GM21576 (cell line): Measurements from ENCODE around the gene UBE2N.
"Not testable (repeated sequence)": the region's sequence is repeated elsewhere in the genome, so short reads cannot be mapped to it uniquely, and the experiment has no call there.

Experiments used
- ATAC-seq: cut with Tn5 transposase; IDR thresholded peaks from one replicate; pipeline ENCODE4 v1.9.1; 2021; ENCODE audit warnings: mild to moderate bottlenecking, moderate library complexity; ENCODE audit not compliant: unreplicated experiment

The UBE2N gene

DNA sequence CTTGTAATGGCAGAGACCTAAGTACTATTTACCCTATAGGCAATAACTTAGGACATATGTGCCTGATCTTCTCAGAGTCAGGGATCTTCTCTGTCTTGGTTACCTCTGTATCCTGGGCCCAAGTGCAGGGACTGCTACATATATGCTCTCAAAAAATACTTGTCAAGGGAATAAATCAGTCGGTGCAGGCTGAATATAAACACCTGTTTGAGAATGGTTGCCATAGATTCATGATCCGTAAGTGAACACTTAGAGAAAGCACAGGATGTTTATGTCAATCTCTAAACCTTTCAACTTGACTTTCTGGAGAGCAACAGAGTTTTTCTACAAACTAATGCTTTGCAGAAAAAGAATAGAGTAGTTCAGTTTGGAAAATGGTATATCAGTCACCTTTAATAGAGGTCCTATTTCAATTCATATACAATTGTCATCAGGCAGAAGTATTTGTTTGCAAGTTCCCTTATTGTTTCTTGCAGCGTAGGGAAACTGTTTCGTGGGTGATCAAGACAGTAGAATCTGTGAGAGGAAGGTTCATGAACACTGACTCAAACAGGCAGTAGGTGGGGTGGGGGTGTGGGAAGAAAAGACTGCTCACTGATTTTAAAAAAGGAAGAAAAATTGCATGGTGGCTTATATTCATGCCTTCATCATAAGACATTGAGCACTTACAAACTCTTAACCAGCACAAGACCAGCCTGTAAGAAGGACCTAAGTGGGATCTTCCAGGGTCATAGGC is 6.0 kb upstream of the UBE2N start:
- no peak for ATAC-seq

DNA sequence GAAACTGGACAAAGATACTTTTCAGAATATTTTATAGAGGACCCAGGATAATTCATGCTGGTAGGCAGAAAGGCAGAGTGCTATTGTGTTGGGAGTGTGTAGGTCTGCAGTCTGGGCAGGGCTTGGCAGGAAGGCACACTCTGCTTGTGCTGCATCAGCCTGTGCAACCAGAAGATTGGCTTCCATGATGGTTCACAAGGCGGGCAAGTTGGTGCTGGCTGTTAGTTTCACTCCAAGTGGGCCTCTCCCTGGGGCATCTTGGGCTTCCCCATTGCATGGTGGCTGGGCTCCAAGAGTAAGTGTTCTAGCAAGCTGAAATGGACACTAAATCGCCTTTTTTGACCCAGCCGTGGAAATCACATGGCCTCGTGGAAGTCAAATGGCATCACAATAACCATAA is 1.8 kb upstream of the UBE2N start:
- no peak for ATAC-seq

DNA sequence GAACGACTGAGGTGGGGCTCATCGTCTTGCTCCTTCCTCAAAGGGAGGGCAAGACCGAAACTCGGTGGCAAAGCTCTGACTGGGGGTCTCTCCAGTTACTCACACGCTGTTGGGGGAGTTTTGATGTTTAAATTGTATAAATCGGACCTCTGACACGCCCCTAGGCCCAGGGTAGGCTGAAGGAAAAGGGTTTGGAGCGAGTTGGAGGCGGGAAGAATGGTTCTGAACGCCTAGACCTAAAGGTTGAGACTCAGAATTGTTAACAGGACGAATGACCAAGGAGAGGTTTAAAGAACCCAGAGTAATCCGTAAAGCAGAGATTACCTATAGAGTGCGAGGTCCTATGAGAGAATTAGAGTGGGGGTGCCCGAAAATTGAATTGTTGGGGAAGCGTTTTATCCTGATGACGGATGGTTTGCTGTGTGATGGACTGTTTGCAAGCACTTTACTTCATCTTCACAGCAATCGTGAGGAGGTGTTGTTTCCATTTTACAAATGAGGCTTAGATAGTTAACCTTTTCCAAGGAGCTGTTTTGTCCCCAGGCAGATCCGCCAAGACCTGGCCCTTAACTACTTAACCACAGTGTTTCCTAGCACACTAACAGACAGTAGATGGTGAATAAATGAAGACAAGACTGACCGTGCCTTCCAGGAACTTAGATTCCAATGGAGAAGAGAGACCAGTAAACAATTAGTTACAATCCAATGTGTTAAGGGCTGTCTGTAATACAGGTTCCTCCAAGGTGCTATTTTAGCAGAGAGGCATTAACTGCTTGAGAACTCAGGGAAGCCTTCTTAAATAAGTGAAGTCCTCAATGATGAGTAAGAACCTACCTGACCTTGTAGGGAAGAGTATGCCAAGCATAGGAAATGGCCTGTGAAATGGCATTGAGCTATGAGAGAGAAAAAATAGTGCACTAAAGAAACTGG is 929 bp upstream of the UBE2N start:
- ATAC-seq, result no peak

DNA sequence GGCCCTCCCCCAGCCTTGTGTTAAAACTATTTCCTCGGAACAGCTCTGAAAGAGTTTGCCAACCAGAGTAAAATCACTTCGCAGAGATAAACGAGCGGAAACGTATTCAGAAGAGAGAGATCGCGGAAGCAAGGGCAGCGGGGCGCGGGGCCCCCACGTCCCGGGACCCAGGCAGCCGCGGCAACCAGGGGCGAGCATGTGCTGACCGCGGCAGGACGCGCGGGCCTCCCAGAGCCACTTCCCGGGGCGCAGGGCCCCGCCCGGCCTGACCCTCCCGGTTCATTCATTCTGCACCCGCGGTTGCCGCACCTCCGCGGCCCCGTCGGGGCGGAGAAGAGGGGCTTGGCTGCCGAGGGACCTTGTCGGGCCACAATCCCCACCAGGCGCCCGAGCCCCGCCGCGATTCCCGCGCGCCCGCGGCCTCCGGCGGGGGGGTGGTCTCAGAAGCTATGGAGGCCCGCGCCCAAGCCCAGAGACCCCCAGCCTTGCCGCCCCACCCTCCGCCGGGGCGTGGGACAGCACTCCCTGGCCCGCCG is 598 bp downstream of the UBE2N start:
- ATAC-seq, result no peak

DNA sequence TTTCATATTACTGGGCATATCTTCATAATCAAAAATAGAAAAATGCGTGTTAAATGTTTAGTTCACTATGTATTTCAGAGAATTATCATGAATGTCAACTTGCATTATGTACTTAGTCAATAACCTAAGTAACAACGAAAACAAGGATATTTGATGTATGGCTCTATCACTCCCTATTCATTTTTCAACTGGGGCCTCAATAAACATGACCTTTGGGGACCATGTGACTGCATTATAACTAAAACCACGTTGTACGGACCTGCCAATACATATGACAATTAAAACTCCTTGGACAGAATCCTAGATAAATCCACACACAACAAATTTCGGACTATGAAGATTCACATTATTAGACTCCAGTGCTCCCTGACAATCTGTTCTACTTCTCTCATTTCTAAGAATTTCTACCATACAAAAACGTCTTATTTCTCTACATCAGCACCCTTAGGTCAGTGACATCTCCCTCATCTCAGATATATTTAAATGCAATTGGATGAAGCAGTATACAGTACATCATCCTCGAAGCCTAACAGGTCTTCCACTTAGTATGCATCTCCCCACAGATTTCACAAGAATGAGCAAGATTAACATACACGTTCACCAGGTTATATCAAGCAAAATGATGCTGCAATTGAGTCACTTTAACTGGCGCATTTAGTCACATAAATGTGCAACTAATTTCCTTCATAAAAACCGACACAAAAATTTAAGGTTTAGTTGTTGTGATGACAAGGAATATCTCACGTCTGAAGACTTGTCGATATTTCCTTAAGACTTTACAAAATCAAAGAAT is 1.5 kb downstream of the UBE2N start:
- ATAC-seq, result no peak

DNA sequence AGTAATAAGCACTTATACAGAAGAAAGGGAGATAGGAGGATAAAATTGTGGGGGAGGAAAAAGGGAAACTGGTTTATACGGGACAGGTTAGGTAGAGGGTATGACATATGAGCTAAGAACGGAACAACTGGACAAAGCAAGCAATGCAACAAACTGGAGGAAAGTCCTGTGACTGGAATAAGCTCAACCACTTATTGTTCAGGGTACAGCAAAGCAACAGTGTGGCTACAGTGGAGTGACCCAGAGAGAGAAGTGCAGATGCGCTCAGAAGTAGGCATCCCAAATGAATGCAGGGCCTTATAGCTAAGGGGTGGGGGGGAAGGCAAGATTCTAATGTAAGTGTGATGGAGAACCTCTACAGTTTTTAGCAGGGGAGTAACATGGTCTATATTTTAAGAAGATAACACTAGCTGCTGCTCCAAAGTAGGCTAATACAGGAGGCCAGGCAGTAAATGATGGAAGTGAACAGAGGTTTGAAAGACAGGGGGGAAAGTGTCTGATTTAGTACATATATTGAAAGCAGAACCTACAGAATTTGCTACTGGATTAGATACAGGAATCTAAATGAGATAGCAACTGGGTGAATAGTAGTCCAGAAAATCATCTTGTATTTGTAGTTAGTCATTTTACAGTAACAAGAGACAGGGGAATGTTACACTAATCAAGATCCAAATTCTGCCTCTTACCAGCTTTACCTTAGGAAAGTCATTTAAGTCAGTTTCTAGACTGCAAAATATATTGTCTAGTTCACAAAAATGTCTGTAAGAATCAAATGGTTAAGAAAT is 3.3 kb downstream of the UBE2N start:
- no peak for ATAC-seq

DNA sequence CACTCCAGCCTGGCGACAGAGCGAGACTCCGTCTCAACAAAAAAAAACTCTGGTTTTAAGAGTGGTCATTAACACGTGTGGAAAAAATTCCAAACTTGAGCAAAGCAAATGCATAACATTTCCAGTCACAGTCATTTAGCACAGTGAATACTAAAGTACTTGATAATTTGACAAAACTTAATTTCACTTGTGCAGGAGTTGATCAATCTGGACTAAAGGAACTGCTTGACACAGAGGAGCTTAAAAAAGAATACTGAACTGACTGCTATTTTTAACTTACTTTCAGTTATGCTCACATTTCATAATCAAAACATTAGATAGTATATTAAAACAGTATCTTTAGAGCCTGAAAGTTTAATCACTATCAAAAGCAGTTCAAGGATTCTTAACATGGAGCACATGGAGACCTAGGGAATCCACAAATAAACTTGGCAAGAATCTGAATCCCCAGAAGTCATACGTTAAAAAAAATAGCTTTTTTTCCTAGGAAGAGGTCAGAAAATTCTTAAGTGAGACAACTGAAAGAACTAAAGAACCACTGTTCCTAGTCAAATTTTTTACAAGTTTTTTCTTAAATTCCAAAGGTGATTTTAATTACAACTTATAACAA is 7.4 kb downstream of the UBE2N start:
- ATAC-seq, result no peak

DNA sequence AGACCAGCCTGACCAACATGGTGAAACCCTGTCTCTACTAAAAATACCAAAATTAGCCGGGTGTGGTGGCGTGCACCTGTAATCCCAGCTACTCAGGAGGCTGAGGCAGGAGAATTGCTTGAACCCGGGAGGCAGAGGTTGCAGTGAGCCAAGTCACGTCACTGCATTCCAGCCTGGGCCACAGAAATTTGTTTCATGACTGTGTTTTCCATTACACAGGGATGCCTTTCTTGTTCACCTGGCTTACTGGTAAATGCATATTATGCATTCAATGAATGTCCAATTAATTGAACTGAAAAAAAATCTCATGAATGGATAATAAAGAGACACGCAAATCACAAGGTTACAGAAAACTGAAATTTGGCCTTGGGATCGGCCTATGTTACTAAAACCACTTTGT is 9.7 kb downstream of the UBE2N start:
- ATAC-seq, result not testable (repeated sequence)

DNA sequence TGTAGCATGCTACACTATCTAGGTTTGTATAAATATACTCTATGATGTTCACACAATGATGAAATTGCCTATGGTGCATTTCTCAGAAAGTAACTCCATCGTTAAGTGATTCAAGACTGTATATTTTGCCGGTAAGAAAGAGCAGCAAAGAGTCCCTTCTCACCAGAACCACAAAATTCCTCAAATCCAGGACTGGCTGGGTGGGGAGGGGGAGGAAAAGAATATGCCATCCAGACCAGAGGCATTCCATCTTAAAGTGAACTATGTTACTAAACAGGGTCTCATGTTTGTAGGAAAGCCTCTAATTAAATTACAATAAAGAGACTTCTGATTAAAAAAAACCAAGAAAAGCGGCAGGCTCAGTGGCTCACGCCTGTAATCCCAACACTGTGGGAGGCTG is 11.5 kb downstream of the UBE2N start:
- ATAC-seq, result no peak

DNA sequence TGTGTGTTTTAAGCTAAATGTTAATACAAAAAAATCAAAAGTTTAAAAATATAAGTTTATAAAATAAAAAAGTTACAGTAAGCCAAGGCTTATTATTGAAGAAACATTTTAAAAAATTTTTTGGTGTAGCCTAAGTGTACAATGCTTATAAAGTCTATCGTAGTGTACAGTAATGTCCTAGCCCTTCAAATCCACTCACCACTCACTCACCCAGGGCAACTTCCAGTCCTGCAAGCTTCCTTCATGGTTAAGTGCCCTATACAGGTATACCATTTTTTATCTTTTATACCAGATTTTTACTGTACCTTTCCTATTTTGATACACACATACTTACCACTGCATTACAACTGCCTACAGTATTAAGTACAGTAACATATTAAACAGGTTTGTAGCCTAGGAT is 11.9 kb downstream of the UBE2N start:
- no peak for ATAC-seq

DNA sequence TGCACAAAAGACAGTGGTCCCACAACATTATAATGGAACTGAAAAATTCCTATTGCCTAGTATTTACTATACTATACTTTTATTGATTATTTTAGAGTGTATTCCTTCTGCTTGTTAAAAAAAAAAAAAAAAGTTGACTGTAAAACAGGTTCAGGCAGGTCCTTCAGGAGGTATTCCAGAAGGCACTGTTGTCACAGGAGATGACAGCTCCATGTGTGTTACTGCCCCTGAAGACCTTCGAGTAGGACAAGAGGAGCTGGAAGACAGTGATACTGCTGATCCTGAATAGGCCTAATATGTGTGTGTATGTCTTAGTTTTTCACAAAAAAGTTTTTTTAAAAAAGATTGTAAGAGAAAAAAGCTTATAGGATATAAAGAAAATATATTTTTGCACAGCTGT is 12.3 kb downstream of the UBE2N start:
- no peak for ATAC-seq

DNA sequence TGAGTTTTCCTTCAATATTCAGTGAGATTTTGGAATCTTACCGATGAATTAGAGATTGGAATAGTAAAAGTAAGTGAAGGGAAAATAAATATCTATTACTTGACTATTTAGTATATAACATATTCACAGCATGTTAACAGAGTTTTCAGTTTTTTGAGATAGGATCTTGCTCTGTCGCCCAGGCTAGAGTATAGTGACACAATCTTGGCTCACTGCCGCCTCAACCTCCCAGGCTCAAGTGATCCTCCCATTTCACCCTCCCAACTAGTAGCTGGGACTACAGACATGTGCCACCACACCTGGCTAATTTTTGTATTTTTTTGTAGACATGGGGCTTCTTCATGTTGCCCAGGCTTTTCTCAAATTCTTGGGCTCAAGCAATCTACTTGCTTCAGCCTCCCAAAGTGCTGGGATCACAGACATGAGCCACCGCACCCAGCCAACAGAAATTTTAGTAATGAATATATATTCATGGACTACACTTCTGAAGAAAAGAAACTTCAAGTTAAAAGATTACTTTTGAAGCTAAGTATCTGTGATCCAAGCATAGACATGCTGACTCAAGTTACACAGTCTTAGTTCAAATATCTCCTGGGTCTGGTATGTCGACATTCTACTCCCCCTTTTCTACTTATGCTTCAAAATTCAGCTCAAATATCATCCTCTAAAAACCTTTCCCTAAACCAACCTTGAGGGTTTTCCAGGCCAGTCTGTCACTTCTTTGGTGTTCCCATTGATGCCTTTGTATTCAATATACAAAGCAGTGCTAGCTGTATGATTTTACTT is 13.8 kb downstream of the UBE2N start:
- no peak for ATAC-seq

DNA sequence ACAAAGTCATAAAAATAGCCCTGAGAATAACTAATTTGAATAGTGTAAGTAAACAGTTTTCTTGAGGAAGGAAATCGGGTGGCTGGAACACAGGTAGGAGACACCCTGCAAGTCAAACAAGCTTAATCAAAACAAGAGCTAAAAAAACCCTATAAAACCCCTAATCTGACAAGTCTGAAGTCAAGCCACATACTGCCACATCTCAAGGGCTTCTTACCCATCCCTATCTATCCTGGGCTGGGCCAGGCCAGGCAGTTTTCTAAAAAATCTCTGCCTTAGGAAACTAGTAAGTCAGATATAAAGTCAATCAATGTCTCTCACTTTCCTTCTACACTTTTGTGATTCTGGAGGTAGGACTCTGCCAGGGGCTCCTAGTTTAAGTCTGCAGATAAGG is 15.3 kb downstream of the UBE2N start:
- ATAC-seq, result no peak

DNA sequence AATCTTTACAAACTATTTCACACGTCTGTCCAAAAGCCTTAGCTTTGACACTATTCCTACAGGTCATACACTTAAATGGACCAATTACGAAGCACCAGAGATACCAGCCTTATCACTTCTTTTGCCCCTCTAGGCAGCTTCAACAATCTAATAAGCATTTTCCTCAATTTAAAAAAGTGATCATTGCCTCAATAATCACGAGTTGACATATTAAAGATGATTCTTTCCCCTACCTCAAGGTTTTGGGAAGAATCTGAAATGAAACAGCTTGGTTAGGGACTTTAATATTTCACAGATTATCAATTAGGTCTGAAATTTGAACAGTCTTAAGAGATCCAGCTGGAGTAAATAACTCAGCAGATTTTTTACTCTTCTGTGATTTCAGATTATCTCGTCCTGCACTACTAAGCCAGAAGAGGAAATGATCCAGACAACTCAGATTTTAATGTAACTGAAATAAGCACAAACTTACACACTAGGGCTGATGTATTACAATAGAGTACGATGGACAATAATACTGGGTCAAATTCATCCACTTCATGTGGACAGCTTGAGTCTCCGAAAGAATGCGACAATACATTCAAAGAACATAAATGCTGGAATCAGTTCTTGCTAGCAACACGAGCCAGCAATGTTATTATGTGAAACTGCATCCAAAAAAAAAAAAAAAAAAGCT is 15.9 kb downstream of the UBE2N start:
- no peak for ATAC-seq

DNA sequence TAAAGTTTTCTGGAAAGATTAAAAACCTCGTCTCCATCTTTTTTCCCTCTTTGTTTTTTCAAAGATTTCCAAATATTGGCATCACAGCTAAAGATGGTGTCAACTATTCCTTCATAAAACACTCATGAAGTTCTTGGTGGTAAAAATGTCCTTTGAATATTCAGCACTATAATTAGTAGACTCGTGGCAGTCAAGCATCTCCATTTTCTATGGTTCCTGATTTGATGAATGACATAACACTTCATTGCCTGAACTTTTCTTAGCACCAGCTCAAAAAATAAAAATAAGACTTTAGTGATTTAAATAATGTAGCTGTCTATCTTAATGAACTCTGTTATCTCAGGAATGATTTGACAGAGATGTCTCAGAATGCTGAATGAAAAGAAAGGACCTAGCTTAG is 19.7 kb downstream of the UBE2N start:
- ATAC-seq, result no peak

DNA sequence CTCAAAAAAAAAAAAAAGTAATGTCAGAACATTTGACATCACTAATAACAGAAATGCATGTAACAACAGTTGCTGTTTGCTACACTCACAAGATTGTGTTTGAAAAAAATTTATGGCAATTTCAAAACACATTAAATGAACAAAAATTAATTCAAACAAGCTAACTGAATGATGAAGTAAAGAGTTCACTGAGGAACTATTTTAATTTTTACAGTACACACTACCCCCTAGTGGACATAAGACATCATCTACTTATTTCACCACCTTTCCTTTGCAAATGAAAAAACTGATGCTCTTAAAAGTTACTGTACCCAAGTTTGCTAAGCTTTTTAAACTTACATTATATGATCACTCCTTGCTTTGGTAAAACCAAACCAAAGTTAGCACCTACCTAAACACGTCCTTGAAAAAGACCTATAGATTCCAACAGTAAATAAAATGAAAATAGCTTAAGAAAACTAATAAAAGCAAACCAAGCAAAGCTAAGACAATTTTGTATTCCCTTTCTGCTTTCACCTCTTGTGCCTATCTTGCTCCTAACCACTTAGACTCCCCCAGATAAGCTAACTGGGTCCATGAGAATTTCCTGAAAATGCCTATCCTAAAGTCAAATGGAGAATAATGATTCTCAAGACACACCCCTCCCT is 22.2 kb downstream of the UBE2N start:
- ATAC-seq, result no peak

DNA sequence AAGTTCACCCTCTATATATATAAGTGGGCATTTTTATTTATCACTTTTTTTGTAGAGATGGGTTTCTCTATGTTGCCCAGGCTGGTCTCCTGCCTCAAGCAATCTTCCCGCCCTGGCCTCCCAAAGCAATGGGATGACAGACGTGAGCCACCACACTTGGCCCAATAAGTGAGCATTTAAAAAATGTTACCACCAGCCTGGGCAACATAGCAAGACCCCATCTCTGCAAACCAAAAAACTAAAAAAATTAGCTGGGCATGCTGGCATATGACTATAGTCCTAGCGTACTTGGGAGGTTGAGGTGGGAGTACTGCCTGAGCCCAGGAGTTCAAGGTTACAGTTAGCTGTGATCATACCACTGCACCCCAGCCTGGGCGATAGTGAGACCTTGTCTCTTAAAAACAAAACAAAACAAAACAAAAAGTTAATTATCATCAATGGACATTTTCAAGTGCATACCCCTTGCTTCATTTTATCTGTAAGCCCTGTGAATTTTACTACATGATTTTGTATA is 23.7 kb downstream of the UBE2N start:
- no peak for ATAC-seq
